ENCODE results near the gene SLC13A3.

DNA sequence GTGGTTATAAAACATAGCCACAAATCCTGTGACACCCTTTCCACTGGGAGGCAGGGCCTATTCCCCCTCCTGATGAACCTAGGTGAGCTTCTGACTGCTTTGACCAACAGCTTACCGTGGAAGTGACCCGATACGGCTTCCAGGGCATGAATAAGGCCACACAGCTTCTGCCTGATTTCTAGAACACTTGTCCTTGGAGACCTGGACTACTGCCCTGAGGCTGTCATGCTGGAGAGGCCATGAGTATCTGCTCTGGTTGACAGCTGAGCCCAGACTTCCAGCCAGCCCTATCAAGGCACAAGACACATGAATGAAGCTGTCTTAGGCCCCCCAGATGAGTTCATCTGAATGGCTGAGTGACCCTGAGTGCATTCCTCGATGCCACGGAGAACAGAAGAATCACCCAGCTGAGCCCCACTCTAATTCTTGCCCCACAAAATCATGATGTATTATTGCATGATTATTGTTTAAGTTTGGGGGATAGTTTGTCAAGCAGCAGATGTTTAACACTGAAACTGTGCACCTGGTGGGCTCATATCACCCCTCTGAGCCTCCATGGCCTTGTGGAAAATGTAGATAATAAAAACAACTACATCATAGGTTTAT, 21.4 kb upstream of the SLC13A3 start:
- TF ChIP-seq POLR2A (IDR thresholded peaks at IDR 0.05), result no peak
- TF ChIP-seq, protein P1, sequence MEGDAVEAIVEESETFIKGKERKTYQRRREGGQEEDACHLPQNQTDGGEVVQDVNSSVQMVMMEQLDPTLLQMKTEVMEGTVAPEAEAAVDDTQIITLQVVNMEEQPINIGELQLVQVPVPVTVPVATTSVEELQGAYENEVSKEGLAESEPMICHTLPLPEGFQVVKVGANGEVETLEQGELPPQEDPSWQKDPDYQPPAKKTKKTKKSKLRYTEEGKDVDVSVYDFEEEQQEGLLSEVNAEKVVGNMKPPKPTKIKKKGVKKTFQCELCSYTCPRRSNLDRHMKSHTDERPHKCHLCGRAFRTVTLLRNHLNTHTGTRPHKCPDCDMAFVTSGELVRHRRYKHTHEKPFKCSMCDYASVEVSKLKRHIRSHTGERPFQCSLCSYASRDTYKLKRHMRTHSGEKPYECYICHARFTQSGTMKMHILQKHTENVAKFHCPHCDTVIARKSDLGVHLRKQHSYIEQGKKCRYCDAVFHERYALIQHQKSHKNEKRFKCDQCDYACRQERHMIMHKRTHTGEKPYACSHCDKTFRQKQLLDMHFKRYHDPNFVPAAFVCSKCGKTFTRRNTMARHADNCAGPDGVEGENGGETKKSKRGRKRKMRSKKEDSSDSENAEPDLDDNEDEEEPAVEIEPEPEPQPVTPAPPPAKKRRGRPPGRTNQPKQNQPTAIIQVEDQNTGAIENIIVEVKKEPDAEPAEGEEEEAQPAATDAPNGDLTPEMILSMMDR (IDR thresholded peaks at IDR 0.05), result no peak

All from ovary (tissue), 3 donors.